Measurements from ENCODE around the gene LARP6. TPM values are rescaled to one million over a fixed set of nuclear protein-coding genes. Genes with fewer than 3 reads are reported as not detected.

Gene LARP6
- total and polyA plus RNA-seq, 2 of the 13 experiments (the other 11 are each of a cell fraction or from before 2014, with no cell fraction given), result 2.9 to 8.2 TPM

GRCh38 chr15:70852501-70853317 is 1.2 kb downstream of the LARP6 start:
- TF ChIP-seq IRF2 (CRISPR knock-in tag; IDR thresholded peaks at IDR 0.05), result no peak
- no peak for TF ChIP-seq FOXA1 (IDR thresholded peaks at IDR 0.05)
- no peak for TF ChIP-seq FOXA1 (CRISPR knock-in tag; IDR thresholded peaks at IDR 0.05)
- no peak for TF ChIP-seq MIER3 (CRISPR knock-in tag; IDR thresholded peaks at IDR 0.05; ENCODE audit: borderline replicate concordance)
- no peak for TF ChIP-seq ZNF274 (CRISPR knock-in tag; IDR thresholded peaks at IDR 0.05)
- Histone ChIP-seq H4K20me1 (ENCODE audit: insufficient read depth, low read length) (no peaks in the 10 kb centered on the region), H3K9ac (ENCODE audit: insufficient read depth, low read depth, low read length) (peak overlapping the region; percentile 63; the same call in 1 of the 2 replicates), H3K4me1 (ENCODE audit: insufficient read depth, low read length) (peaks cover 17% of the 10 kb centered on the region), H2AFZ (ENCODE audit: low read length) (no peak overlapping the region), H3K79me2 (ENCODE audit: insufficient read depth, low read length) (no peaks in the 10 kb centered on the region), H3K4me3 (replicated peaks in 1 of 3; ENCODE audit: insufficient read depth in 1 of 3, low read depth in 2 of 3, low read length in 3 of 3) (peak overlapping the region; percentile 58 to 78 (median 63)), H3K27ac (ENCODE audit: extremely low read length, insufficient read depth, low read length) (no peak overlapping the region), H3K4me2 (ENCODE audit: low read depth, low read length) (peak overlapping the region; percentile 98), H3K36me3 (replicated peaks in 1 of 2; ENCODE audit: control insufficient read depth in 1 of 2, insufficient read depth in 2 of 2, low read length in 2 of 2) (no peaks in the 10 kb centered on the region), H3K9me3 (ENCODE audit: low read length) (no peaks in the 10 kb centered on the region), H3K27me3 (ENCODE audit: control insufficient read depth in 1 of 2, insufficient read depth in 2 of 2, low read length in 2 of 2) (peaks cover 0 to 17% of the 10 kb centered on the region in 2 experiments; a peak in 3 of 5 replicates)
- FAIRE-seq, result no peak
- no peak for ATAC-seq
- ChIA-PET CTCF (ENCODE audit: low intra/inter-chr PET ratio, low total read pairs) (no interaction called here), POLR2A (interaction anchor here (1.2 to 6.3 kb wide), 3 partner anchors 11 to 28 kb away, joined by 5 to 69 read pairs (median 12); no protein-coding TSS in a partner anchor)
- DNase-seq (ENCODE audit: low spot score), result no peak
- 44% methylated on average over 11 of the region's 11 CpGs for WGBS (ENCODE audit: low lambda C conversion rate)
- BruUV-seq (replicated peaks), result TSS peak; percentile 62
- in situ Hi-C loops (cut with HindIII; ENCODE audit: extremely low pct_ligation_motif_present, low pct_unique_long_range_greater_than_20kb), result no loop called here
- intact Hi-C loops (cut with micrococcal nuclease; ENCODE audit: unreplicated experiment), result no loop called here

- intact Hi-C loops (cut with micrococcal nuclease; ENCODE audit: unreplicated experiment), result no loop called here
- Histone ChIP-seq H3K4me3 (replicated peaks in 1 of 3; ENCODE audit: insufficient read depth in 1 of 3, low read depth in 2 of 3, low read length in 3 of 3) (no peak overlapping the region), H4K20me1 (ENCODE audit: insufficient read depth, low read length) (no peaks in the 10 kb centered on the region), H3K9me3 (ENCODE audit: low read length) (no peaks in the 10 kb centered on the region), H3K4me1 (ENCODE audit: insufficient read depth, low read length) (peaks cover 17% of the 10 kb centered on the region), H2AFZ (ENCODE audit: low read length) (no peak overlapping the region), H3K27me3 (ENCODE audit: control insufficient read depth in 1 of 2, insufficient read depth in 2 of 2, low read length in 2 of 2) (peaks cover 0 to 17% of the 10 kb centered on the region in 2 experiments; a peak in 3 of 5 replicates), H3K4me2 (ENCODE audit: low read depth, low read length) (no peak overlapping the region), H3K36me3 (replicated peaks in 1 of 2; ENCODE audit: control insufficient read depth in 1 of 2, insufficient read depth in 2 of 2, low read length in 2 of 2) (no peaks in the 10 kb centered on the region), H3K27ac (ENCODE audit: extremely low read length, insufficient read depth, low read length) (no peak overlapping the region), H3K79me2 (ENCODE audit: insufficient read depth, low read length) (no peaks in the 10 kb centered on the region), H3K9ac (ENCODE audit: insufficient read depth, low read depth, low read length) (no peak overlapping the region)
- in situ Hi-C loops (cut with HindIII; ENCODE audit: extremely low pct_ligation_motif_present, low pct_unique_long_range_greater_than_20kb), result no loop called here
- ATAC-seq (no peak), DNase-seq (ENCODE audit: low spot score) (no peak), FAIRE-seq (no peak)
- no TSS peak for BruUV-seq (replicated peaks)
- 85% methylated on average over 6 of the region's 6 CpGs for WGBS (ENCODE audit: low lambda C conversion rate)
- CTCF ChIA-PET (ENCODE audit: low intra/inter-chr PET ratio, low total read pairs), result no interaction called here
- POLR2A ChIA-PET, result interaction anchor here (3.4 to 6.3 kb wide), 2 partner anchors 12 to 19 kb away, joined by 12 to 69 read pairs; no protein-coding TSS in a partner anchor
- TF ChIP-seq MIER2 (CRISPR knock-in tag; IDR thresholded peaks at IDR 0.05) (no peak), NFE2L1 (CRISPR knock-in tag; IDR thresholded peaks at IDR 0.05; ENCODE audit: borderline replicate concordance) (no peak), ELF1 (CRISPR knock-in tag; IDR thresholded peaks at IDR 0.05) (no peak), ZNF224 (CRISPR knock-in tag; IDR thresholded peaks at IDR 0.05) (no peak), ZNF564 (CRISPR knock-in tag; IDR thresholded peaks at IDR 0.05) (no peak), TAF15 (IDR thresholded peaks at IDR 0.05; ENCODE audit: low read depth, low read length, poor library complexity, severe bottlenecking) (no peak), AFF4 (CRISPR knock-in tag; IDR thresholded peaks at IDR 0.05) (no peak), RAD51 (IDR thresholded peaks at IDR 0.05; ENCODE audit: borderline replicate concordance) (no peak), ZNF441 (CRISPR knock-in tag; IDR thresholded peaks at IDR 0.05; ENCODE audit: borderline replicate concordance) (no peak)
These were observed 2.1 kb downstream of the LARP6 start for GRCh38 chr15:70851889-70852288.
